HepG2 (cell line): ENCODE measurements around the gene NCAPG. TPM values are rescaled to one million over a fixed set of nuclear protein-coding genes. Genes with fewer than 3 reads are reported as not detected.

ENCODE experiments used
- CREB1 ChIP-seq, 2 experiments: fragments of 450-650 bp in 1 of 2; IDR thresholded peaks; 2 replicates each; pipeline ENCODE4 v1.6.1; 2016 to 2017; ENCODE audit warnings: control low read depth in 1 of 2, mild to moderate bottlenecking in 1 of 2, missing compliant biosample characterization in 1 of 2, missing genetic modification characterization in 1 of 2
- GABPB1 ChIP-seq: IDR thresholded peaks from 2 replicates; pipeline ENCODE4 v1.6.1; 2016; ENCODE audit warnings: mild to moderate bottlenecking, missing genetic modification reagents, moderate library complexity, missing compliant biosample characterization
- HOXA3 ChIP-seq: sonication (generic); formaldehyde crosslinking; IDR thresholded peaks from 2 replicates; pipeline ENCODE4 v1.5.0; 2020; ENCODE audit warnings: missing genetic modification reagents
- KDM5B ChIP-seq: sonication (generic); formaldehyde crosslinking; IDR thresholded peaks from 2 replicates; pipeline ENCODE4 v1.4.0; 2020; ENCODE audit warnings: missing genetic modification reagents, mild to moderate bottlenecking, borderline replicate concordance
- SCMH1 ChIP-seq: sonication (generic); formaldehyde crosslinking; IDR thresholded peaks from 2 replicates; pipeline ENCODE4 v1.9.0; 2021; ENCODE audit warnings: missing genetic modification reagents, mild to moderate bottlenecking, borderline replicate concordance
- SRSF9 ChIP-seq: fragments of 200-400 bp; formaldehyde crosslinking; IDR thresholded peaks from 2 replicates; pipeline ENCODE4 v1.6.1; 2018; ENCODE audit warnings: borderline replicate concordance, mild to moderate bottlenecking, low read depth, low read length; ENCODE audit not compliant: insufficient read depth, poor library complexity, severe bottlenecking
- ZNF136 ChIP-seq: sonication (generic); formaldehyde crosslinking; IDR thresholded peaks from 2 replicates; pipeline ENCODE4 v1.8.1; 2022; ENCODE audit warnings: low read depth, mild to moderate bottlenecking, moderate library complexity, missing genetic modification reagents
- ZNF260 ChIP-seq: sonication (generic); formaldehyde crosslinking; IDR thresholded peaks from 2 replicates; pipeline ENCODE4 v1.4.0; 2020; ENCODE audit warnings: missing genetic modification reagents, low read depth, mild to moderate bottlenecking, borderline replicate concordance
- ZNF337 ChIP-seq: sonication (generic); formaldehyde crosslinking; IDR thresholded peaks from 2 replicates; pipeline ENCODE4 v1.5.1; 2020; ENCODE audit warnings: missing genetic modification reagents, low read depth, mild to moderate bottlenecking, borderline replicate concordance
- ZNF772 ChIP-seq: sonication (generic); formaldehyde crosslinking; IDR thresholded peaks from 2 replicates; pipeline ENCODE4 v1.5.0; 2020; ENCODE audit warnings: mild to moderate bottlenecking, missing genetic modification reagents
- ZNF788 ChIP-seq: sonication (generic); formaldehyde crosslinking; IDR thresholded peaks from 2 replicates; pipeline ENCODE4 v1.5.0; 2020; ENCODE audit warnings: mild to moderate bottlenecking, missing genetic modification reagents, borderline replicate concordance
- ZZZ3 ChIP-seq: sonication (generic); formaldehyde crosslinking; IDR thresholded peaks from 2 replicates; pipeline ENCODE4 v1.4.0; 2020; ENCODE audit warnings: missing genetic modification reagents, mild to moderate bottlenecking, borderline replicate concordance
- polyA plus RNA-seq, 8 experiments: library from polyadenylated mRNA; depleted of rRNA in 3 of 8; stranded (reverse) in 7 of 8; unstranded in 1 of 8; fragments of >200 nt; fragmentation: Illumina TruSeq in 4 of 8; extraction: Trizol in 4 of 8; gene quantifications; 2 replicates each; pipeline versions ENCODE4 v1.2.1 to v1.2.3, GENCODE V29; 2011 to 2016; ENCODE audit warnings: low read depth in 4 of 8, missing spikeins in 1 of 8, mixed read lengths in 1 of 8; ENCODE audit not compliant: insufficient read depth in 1 of 8
- total RNA-seq, 5 experiments: library from RNA; depleted of rRNA; stranded (reverse); fragments of >200 nt; fragmentation: Illumina TruSeq; extraction: Trizol; gene quantifications; 2 replicates each; pipeline ENCODE4 v1.2.3, GENCODE V29; 2016; ENCODE audit warnings: low read depth in 1 of 5
- TF ChIP-seq, protein P1 (sequence below): IDR thresholded peaks from 2 replicates; pipeline ENCODE4 v1.6.1; 2018; ENCODE audit warnings: missing genetic modification reagents
- TF ChIP-seq, protein P2 (sequence below): sonication (generic); formaldehyde crosslinking; IDR thresholded peaks from 2 replicates; pipeline ENCODE4 v1.4.0; 2020; ENCODE audit warnings: mild to moderate bottlenecking, missing genetic modification reagents
- TF ChIP-seq, protein P3 (sequence below): sonication (generic); formaldehyde crosslinking; IDR thresholded peaks from 2 replicates; pipeline ENCODE4 v1.5.0; 2020; ENCODE audit warnings: mild to moderate bottlenecking, missing genetic modification reagents
- TF ChIP-seq, protein P4 (sequence below), 2 experiments: IDR thresholded peaks; 2 replicates each; pipeline ENCODE4 v1.6.1; 2011 to 2012; ENCODE audit warnings: low read length in 2 of 2, borderline replicate concordance in 1 of 2, low read depth in 1 of 2, mild to moderate bottlenecking in 1 of 2, moderate library complexity in 1 of 2
- TF ChIP-seq, protein P5 (sequence below): sonication (generic); formaldehyde crosslinking; IDR thresholded peaks from 2 replicates; pipeline ENCODE4 v1.4.0; 2020; ENCODE audit warnings: mild to moderate bottlenecking, missing genetic modification reagents

Gene NCAPG
- total and polyA plus RNA-seq, 2 of the 13 experiments (the other 11 are each of a cell fraction or from before 2014, with no cell fraction given): 14.8 to 61.9 TPM

DNA sequence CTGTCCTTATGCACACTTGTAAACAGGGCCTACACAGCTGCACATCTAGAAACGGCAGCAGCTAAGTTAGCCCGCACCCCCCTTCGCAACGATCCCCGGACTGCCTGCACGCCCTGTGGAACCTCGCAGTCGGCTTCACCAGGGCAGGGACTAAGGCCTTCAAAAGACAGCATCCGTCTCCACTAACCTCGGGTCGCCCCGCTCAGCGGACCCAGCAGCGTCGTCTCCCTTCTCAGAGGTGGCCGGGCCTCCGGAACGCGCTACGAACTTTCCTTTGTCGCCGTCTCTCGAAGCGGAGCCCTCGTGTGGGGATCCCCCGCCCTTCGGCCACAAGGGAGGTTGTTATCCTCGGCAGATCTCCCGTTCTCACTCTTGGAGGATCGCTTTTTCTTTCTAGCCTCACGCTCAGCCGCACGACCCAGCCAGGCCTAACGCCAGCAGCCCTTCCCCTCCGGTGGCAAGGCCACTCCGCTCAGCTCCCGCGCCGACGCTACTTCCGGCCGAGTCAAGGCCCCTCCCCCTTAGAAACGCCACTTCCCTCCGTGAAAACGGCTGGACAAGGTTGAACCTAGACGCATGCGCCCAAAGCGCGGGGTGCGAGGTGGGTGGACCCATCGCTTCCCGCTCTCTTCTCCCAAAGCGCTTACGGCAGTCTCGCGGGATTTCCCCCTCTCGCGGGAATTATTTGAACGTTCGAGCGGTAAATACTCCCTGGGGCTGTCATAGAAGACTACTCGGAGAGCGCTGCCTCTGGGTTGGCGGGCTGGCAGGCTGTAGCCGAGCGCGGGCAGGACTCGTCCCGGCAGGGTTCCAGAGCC, at the start of gene NCAPG, which contains the start of gene DCAF16 (continued):
- TF ChIP-seq, protein P1, sequence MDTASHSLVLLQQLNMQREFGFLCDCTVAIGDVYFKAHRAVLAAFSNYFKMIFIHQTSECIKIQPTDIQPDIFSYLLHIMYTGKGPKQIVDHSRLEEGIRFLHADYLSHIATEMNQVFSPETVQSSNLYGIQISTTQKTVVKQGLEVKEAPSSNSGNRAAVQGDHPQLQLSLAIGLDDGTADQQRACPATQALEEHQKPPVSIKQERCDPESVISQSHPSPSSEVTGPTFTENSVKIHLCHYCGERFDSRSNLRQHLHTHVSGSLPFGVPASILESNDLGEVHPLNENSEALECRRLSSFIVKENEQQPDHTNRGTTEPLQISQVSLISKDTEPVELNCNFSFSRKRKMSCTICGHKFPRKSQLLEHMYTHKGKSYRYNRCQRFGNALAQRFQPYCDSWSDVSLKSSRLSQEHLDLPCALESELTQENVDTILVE (CRISPR knock-in tag): peak; percentile 52; the same call in 1 of the 2 replicates
- TF ChIP-seq, protein P2, sequence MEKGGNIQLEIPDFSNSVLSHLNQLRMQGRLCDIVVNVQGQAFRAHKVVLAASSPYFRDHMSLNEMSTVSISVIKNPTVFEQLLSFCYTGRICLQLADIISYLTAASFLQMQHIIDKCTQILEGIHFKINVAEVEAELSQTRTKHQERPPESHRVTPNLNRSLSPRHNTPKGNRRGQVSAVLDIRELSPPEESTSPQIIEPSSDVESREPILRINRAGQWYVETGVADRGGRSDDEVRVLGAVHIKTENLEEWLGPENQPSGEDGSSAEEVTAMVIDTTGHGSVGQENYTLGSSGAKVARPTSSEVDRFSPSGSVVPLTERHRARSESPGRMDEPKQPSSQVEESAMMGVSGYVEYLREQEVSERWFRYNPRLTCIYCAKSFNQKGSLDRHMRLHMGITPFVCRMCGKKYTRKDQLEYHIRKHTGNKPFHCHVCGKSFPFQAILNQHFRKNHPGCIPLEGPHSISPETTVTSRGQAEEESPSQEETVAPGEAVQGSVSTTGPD (CRISPR knock-in tag): peak; percentile 7; the same call in 1 of the 2 replicates
- TF ChIP-seq KDM5B (CRISPR knock-in tag): peak; percentile 78; the same call in 1 of the 2 replicates
- TF ChIP-seq SRSF9: no peak
- TF ChIP-seq CREB1 (IDR thresholded peaks at IDR 0.05): peak; percentile 87
- peak; percentile 95 for TF ChIP-seq CREB1 (CRISPR knock-in tag; IDR thresholded peaks at IDR 0.05)
- peak; percentile 54; the same call in 1 of the 2 replicates for TF ChIP-seq ZZZ3 (CRISPR knock-in tag)
- TF ChIP-seq, protein P3, sequence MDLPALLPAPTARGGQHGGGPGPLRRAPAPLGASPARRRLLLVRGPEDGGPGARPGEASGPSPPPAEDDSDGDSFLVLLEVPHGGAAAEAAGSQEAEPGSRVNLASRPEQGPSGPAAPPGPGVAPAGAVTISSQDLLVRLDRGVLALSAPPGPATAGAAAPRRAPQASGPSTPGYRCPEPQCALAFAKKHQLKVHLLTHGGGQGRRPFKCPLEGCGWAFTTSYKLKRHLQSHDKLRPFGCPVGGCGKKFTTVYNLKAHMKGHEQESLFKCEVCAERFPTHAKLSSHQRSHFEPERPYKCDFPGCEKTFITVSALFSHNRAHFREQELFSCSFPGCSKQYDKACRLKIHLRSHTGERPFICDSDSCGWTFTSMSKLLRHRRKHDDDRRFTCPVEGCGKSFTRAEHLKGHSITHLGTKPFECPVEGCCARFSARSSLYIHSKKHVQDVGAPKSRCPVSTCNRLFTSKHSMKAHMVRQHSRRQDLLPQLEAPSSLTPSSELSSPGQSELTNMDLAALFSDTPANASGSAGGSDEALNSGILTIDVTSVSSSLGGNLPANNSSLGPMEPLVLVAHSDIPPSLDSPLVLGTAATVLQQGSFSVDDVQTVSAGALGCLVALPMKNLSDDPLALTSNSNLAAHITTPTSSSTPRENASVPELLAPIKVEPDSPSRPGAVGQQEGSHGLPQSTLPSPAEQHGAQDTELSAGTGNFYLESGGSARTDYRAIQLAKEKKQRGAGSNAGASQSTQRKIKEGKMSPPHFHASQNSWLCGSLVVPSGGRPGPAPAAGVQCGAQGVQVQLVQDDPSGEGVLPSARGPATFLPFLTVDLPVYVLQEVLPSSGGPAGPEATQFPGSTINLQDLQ (CRISPR knock-in tag): no peak; the same call in 1 of the 2 replicates
- TF ChIP-seq SCMH1 (CRISPR knock-in tag): no peak
- TF ChIP-seq, protein P4, sequence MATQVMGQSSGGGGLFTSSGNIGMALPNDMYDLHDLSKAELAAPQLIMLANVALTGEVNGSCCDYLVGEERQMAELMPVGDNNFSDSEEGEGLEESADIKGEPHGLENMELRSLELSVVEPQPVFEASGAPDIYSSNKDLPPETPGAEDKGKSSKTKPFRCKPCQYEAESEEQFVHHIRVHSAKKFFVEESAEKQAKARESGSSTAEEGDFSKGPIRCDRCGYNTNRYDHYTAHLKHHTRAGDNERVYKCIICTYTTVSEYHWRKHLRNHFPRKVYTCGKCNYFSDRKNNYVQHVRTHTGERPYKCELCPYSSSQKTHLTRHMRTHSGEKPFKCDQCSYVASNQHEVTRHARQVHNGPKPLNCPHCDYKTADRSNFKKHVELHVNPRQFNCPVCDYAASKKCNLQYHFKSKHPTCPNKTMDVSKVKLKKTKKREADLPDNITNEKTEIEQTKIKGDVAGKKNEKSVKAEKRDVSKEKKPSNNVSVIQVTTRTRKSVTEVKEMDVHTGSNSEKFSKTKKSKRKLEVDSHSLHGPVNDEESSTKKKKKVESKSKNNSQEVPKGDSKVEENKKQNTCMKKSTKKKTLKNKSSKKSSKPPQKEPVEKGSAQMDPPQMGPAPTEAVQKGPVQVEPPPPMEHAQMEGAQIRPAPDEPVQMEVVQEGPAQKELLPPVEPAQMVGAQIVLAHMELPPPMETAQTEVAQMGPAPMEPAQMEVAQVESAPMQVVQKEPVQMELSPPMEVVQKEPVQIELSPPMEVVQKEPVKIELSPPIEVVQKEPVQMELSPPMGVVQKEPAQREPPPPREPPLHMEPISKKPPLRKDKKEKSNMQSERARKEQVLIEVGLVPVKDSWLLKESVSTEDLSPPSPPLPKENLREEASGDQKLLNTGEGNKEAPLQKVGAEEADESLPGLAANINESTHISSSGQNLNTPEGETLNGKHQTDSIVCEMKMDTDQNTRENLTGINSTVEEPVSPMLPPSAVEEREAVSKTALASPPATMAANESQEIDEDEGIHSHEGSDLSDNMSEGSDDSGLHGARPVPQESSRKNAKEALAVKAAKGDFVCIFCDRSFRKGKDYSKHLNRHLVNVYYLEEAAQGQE (IDR thresholded peaks at IDR 0.05; ENCODE audit: borderline replicate concordance in 1 of 2, low read depth in 1 of 2, low read length in 2 of 2): no peak
- peak; percentile 80; the same call in 1 of the 2 replicates for TF ChIP-seq ZNF337
- TF ChIP-seq ZNF788 (CRISPR knock-in tag): peak; percentile 86; the same call in 1 of the 2 replicates
- TF ChIP-seq ZNF136 (CRISPR knock-in tag): peak; percentile 55; the same call in 1 of the 2 replicates
- no peak for TF ChIP-seq ZNF260 (CRISPR knock-in tag)
- peak; percentile 93 for TF ChIP-seq ZNF772 (CRISPR knock-in tag)
- TF ChIP-seq GABPB1 (CRISPR knock-in tag): peak; percentile 97
- TF ChIP-seq, protein P5, sequence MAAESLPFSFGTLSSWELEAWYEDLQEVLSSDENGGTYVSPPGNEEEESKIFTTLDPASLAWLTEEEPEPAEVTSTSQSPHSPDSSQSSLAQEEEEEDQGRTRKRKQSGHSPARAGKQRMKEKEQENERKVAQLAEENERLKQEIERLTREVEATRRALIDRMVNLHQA: no peak
- TF ChIP-seq HOXA3 (CRISPR knock-in tag): peak; percentile 87; the same call in 1 of the 2 replicates
